ENCODE data around the gene FOXO3. TPM values are rescaled to one million over a fixed set of nuclear protein-coding genes. Genes with fewer than 3 reads are reported as not detected.

FOXO3 gene
- total and polyA plus RNA-seq, 2 donors (not counting 3 experiments of a cell fraction or from before 2014, with no cell fraction given), result 14.4 to 16.9 TPM

DNA sequence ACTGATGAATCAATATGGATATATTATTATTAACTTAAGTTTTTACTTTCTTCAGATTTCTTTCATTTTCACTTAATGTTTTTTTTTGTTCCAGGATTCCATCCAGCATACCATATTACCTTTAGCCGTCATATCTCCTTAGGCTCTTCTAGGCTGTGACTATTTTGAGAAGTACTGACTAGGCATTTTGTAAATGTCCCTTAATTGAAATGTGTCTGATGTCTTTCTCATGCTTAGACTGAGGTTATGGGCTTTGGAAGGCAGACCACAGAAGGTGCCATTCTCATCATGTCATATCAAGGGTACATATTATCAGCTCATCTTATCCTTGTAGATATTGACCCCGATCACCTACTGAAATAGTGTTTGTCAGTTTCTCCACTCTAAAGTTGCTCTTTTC is 101.3 kb downstream of the FOXO3 start:
- Histone ChIP-seq H3K27ac (ENCODE audit: insufficient read depth, low read depth, low read length) (no peak overlapping the region), H3K4me3 (replicated peaks in 1 of 3; ENCODE audit: insufficient read depth in 1 of 3, low read depth in 1 of 3, low read length in 3 of 3) (no peak overlapping the region), H3K4me1 (ENCODE audit: control insufficient read depth, extremely low read depth, insufficient read depth, low read length) (no peaks in the 10 kb centered on the region), H3K79me2 (ENCODE audit: control insufficient read depth, insufficient read depth, low read length) (no peaks in the 10 kb centered on the region), H3K4me2 (ENCODE audit: insufficient read depth, low read length) (no peak overlapping the region), H4K20me1 (replicated peaks; ENCODE audit: control insufficient read depth, extremely low read depth, insufficient read depth, low read length) (no peaks in the 10 kb centered on the region), H3K9me1 (replicated peaks; ENCODE audit: control insufficient read depth, extremely low read depth, insufficient read depth, low read length) (no peaks in the 10 kb centered on the region), H3K27me3 (ENCODE audit: control insufficient read depth in 2 of 2, insufficient read depth in 2 of 2, low read length in 2 of 2) (no peaks in the 10 kb centered on the region), H2AFZ (ENCODE audit: low read depth, low read length) (no peak overlapping the region), H3K9ac (replicated peaks; ENCODE audit: extremely low read depth, insufficient read depth, low read length) (no peak overlapping the region), H3K36me3 (ENCODE audit: control insufficient read depth in 2 of 2, extremely low read depth in 1 of 2, insufficient read depth in 2 of 2, low read length in 2 of 2) (peaks cover 0 to 6% of the 10 kb centered on the region in 2 experiments), H3K9me3 (replicated peaks; ENCODE audit: control insufficient read depth, insufficient read depth, low read length) (no peaks in the 10 kb centered on the region)
- dilution Hi-C loops (cut with MboI; ENCODE audit: extremely low pct_ligation_motif_present, low sequenced_read_pairs), result no loop called here
- ChIA-PET CTCF (no interaction called here), POLR2A (no interaction called here)
- BruUV-seq (replicated peaks), result no TSS peak
- TF ChIP-seq POLR2A (IDR thresholded peaks at IDR 0.05; ENCODE audit: low read depth, low read length) (no peak), JUN (IDR thresholded peaks at IDR 0.05; ENCODE audit: borderline replicate concordance, insufficient read depth, insufficient read length, low read depth) (no peak), GATA2 (IDR thresholded peaks at IDR 0.05; ENCODE audit: insufficient read depth, insufficient read length, low read depth, low read length) (no peak), MYC (IDR thresholded peaks at IDR 0.05; ENCODE audit: low read depth, low read length) (no peak), EZH2 (IDR thresholded peaks at IDR 0.05; ENCODE audit: borderline replicate concordance, low read depth, low read length, severe bottlenecking) (no peak), POLR2AphosphoS5 (IDR thresholded peaks at IDR 0.05; ENCODE audit: insufficient read depth, low read depth, low read length) (no peak), FOS (IDR thresholded peaks at IDR 0.05; ENCODE audit: borderline replicate concordance, insufficient read depth, low read length) (no peak)
- TF ChIP-seq, protein P1, sequence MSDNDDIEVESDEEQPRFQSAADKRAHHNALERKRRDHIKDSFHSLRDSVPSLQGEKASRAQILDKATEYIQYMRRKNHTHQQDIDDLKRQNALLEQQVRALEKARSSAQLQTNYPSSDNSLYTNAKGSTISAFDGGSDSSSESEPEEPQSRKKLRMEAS (IDR thresholded peaks at IDR 0.05; ENCODE audit: insufficient read depth, insufficient read length), result no peak
- TF ChIP-seq, protein P2, sequence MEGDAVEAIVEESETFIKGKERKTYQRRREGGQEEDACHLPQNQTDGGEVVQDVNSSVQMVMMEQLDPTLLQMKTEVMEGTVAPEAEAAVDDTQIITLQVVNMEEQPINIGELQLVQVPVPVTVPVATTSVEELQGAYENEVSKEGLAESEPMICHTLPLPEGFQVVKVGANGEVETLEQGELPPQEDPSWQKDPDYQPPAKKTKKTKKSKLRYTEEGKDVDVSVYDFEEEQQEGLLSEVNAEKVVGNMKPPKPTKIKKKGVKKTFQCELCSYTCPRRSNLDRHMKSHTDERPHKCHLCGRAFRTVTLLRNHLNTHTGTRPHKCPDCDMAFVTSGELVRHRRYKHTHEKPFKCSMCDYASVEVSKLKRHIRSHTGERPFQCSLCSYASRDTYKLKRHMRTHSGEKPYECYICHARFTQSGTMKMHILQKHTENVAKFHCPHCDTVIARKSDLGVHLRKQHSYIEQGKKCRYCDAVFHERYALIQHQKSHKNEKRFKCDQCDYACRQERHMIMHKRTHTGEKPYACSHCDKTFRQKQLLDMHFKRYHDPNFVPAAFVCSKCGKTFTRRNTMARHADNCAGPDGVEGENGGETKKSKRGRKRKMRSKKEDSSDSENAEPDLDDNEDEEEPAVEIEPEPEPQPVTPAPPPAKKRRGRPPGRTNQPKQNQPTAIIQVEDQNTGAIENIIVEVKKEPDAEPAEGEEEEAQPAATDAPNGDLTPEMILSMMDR (IDR thresholded peaks at IDR 0.05; ENCODE audit: extremely low read depth in 1 of 2, insufficient read depth in 1 of 2, low read depth in 1 of 2, low read length in 2 of 2), result no peak
- DNase-seq (ENCODE audit: low read depth, low spot score) (no peak), FAIRE-seq (no peak)
- intact Hi-C loops (cut with micrococcal nuclease), result no loop called here
